ENCODE measurements around the gene TSC2. TPM values are rescaled to one million over a fixed set of nuclear protein-coding genes. Genes with fewer than 3 reads are reported as not detected.
"Not testable (repeated sequence)": the region's sequence is repeated elsewhere in the genome, so short reads cannot be mapped to it uniquely, and the experiment has no call there.

TSC2 gene
- polyA plus RNA-seq, 1 donor from 2014 or later, result 69.2 TPM

- Histone ChIP-seq H3K9me2 (ENCODE audit: insufficient read depth, low read length) (no peaks in the 10 kb centered on the region), H4K20me1 (ENCODE audit: insufficient read depth) (no peaks in the 10 kb centered on the region), H3K9me3 (ENCODE audit: low read length) (no peaks in the 10 kb centered on the region), H2AFZ (ENCODE audit: low read depth, low read length) (no peak overlapping the region), H3K79me2 (replicated peaks; ENCODE audit: insufficient read depth, low read length) (no peaks in the 10 kb centered on the region), H3K4me3 (ENCODE audit: low read length) (no peak overlapping the region), H3F3A (ENCODE audit: insufficient read depth, low read length, poor library complexity, severe bottlenecking) (no peaks in the 10 kb centered on the region), H3K27me3 (ENCODE audit: insufficient read depth, low read depth, low read length) (peaks cover under 1% of the 10 kb centered on the region), H3K4me2 (ENCODE audit: low read length) (no peak overlapping the region), H3K36me3 (ENCODE audit: insufficient read depth, low read length) (no peaks in the 10 kb centered on the region), H3K27ac (ENCODE audit: low read length) (no peak overlapping the region), H3K9ac (ENCODE audit: low read length) (no peak overlapping the region)
- TF ChIP-seq TAF1 (IDR thresholded peaks at IDR 0.05; ENCODE audit: low read depth) (no peak), RAD21 (conservative IDR thresholded peaks at IDR 0.05) (no peak), CTCF (IDR thresholded peaks at IDR 0.05; ENCODE audit: poor library complexity, severe bottlenecking) (no peak)
Measured at GRCh38 chr16:2033057-2033908, 14.5 kb upstream of the TSC2 start.

GRCh38 chr16:2033909-2034695 is 13.7 kb upstream of the TSC2 start:
- H3K27ac ChIP-seq (ENCODE audit: low read length); H3K4me3 ChIP-seq (ENCODE audit: low read length); H3K36me3 ChIP-seq (ENCODE audit: insufficient read depth, low read length); H3K9me3 ChIP-seq (ENCODE audit: low read length); H3K9me2 ChIP-seq (ENCODE audit: insufficient read depth, low read length); H3K4me2 ChIP-seq (ENCODE audit: low read length); H4K20me1 ChIP-seq (ENCODE audit: insufficient read depth); H3K27me3 ChIP-seq (ENCODE audit: insufficient read depth, low read depth, low read length); H2AFZ ChIP-seq (ENCODE audit: low read depth, low read length); H3F3A ChIP-seq (ENCODE audit: insufficient read depth, low read length, poor library complexity, severe bottlenecking); H3K79me2 ChIP-seq (replicated peaks; ENCODE audit: insufficient read depth, low read length); H3K9ac ChIP-seq (ENCODE audit: low read length): not testable (repeated sequence)

GRCh38 chr16:2034696-2035430 is 12.9 kb upstream of the TSC2 start:
- H3K27me3 ChIP-seq (ENCODE audit: insufficient read depth, low read depth, low read length), result no peaks in the 10 kb centered on the region
- H3K4me3 ChIP-seq (ENCODE audit: low read length), result no peak overlapping the region
- no peak overlapping the region for H3K27ac ChIP-seq (ENCODE audit: low read length)
- no peaks in the 10 kb centered on the region for H4K20me1 ChIP-seq (ENCODE audit: insufficient read depth)
- H2AFZ ChIP-seq (ENCODE audit: low read depth, low read length), result no peak overlapping the region
- TF ChIP-seq SMC3 (conservative IDR thresholded peaks at IDR 0.05; ENCODE audit: poor library complexity), result no peak
- TF ChIP-seq POLR2AphosphoS5 (IDR thresholded peaks at IDR 0.05), result no peak
- no peak for TF ChIP-seq REST (IDR thresholded peaks at IDR 0.05; ENCODE audit: borderline replicate concordance)
- TF ChIP-seq MXI1 (conservative IDR thresholded peaks at IDR 0.05; ENCODE audit: poor library complexity, severe bottlenecking), result no peak
- TF ChIP-seq EZH2 (IDR thresholded peaks at IDR 0.05; ENCODE audit: borderline replicate concordance, insufficient read depth, low read length, poor library complexity, severe bottlenecking), result no peak
- TF ChIP-seq EP300 (conservative IDR thresholded peaks at IDR 0.05; ENCODE audit: poor library complexity, severe bottlenecking), result no peak
- no peak for TF ChIP-seq CTCF (IDR thresholded peaks at IDR 0.05; ENCODE audit: poor library complexity, severe bottlenecking)
- no peaks in the 10 kb centered on the region for H3K36me3 ChIP-seq (ENCODE audit: insufficient read depth, low read length)
- H3K9me2 ChIP-seq (ENCODE audit: insufficient read depth, low read length), result no peaks in the 10 kb centered on the region
- H3F3A ChIP-seq (ENCODE audit: insufficient read depth, low read length, poor library complexity, severe bottlenecking), result no peaks in the 10 kb centered on the region
- H3K79me2 ChIP-seq (replicated peaks; ENCODE audit: insufficient read depth, low read length), result no peaks in the 10 kb centered on the region
- H3K4me2 ChIP-seq (ENCODE audit: low read length), result no peak overlapping the region
- H3K9me3 ChIP-seq (ENCODE audit: low read length), result no peaks in the 10 kb centered on the region
- no peak overlapping the region for H3K9ac ChIP-seq (ENCODE audit: low read length)
